ENCODE measurements around the gene PLSCR1.

The PLSCR1 gene

GRCh38 chr3:146550070-146550615 lies 5.7 kb upstream of the PLSCR1 start:
- Histone ChIP-seq H2AFZ (ENCODE audit: low read length) (no peak overlapping the region), H3K27ac (ENCODE audit: low read depth, low read length, poor library complexity, severe bottlenecking) (no peak overlapping the region), H3K79me2 (ENCODE audit: insufficient read depth, low read length) (no peaks in the 10 kb centered on the region), H3K4me1 (ENCODE audit: insufficient read depth, low read length, severe bottlenecking) (no peaks in the 10 kb centered on the region), H3K9ac (ENCODE audit: low read length) (no peak overlapping the region), H3K36me3 (ENCODE audit: insufficient read depth, low read length) (no peaks in the 10 kb centered on the region), H3K4me2 (ENCODE audit: low read length) (no peak overlapping the region), H3K9me3 (ENCODE audit: low read length) (no peaks in the 10 kb centered on the region), H3K9me2 (ENCODE audit: low read depth, low read length) (no peaks in the 10 kb centered on the region), H3F3A (ENCODE audit: insufficient read depth, low read length) (no peaks in the 10 kb centered on the region), H3K4me3 (ENCODE audit: low read depth, low read length, poor library complexity, severe bottlenecking) (no peak overlapping the region), H4K20me1 (ENCODE audit: insufficient read depth, low read length) (no peaks in the 10 kb centered on the region), H3K27me3 (ENCODE audit: insufficient read depth, low read length) (no peaks in the 10 kb centered on the region)
- TF ChIP-seq, protein P1, sequence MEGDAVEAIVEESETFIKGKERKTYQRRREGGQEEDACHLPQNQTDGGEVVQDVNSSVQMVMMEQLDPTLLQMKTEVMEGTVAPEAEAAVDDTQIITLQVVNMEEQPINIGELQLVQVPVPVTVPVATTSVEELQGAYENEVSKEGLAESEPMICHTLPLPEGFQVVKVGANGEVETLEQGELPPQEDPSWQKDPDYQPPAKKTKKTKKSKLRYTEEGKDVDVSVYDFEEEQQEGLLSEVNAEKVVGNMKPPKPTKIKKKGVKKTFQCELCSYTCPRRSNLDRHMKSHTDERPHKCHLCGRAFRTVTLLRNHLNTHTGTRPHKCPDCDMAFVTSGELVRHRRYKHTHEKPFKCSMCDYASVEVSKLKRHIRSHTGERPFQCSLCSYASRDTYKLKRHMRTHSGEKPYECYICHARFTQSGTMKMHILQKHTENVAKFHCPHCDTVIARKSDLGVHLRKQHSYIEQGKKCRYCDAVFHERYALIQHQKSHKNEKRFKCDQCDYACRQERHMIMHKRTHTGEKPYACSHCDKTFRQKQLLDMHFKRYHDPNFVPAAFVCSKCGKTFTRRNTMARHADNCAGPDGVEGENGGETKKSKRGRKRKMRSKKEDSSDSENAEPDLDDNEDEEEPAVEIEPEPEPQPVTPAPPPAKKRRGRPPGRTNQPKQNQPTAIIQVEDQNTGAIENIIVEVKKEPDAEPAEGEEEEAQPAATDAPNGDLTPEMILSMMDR (IDR thresholded peaks at IDR 0.05; ENCODE audit: low read length): no peak
- no peak for TF ChIP-seq EZH2 (IDR thresholded peaks at IDR 0.05; ENCODE audit: borderline replicate concordance, low read length)

GRCh38 chr3:146547235-146547835 lies 2.9 kb upstream of the PLSCR1 start:
- Histone ChIP-seq H3K27ac (ENCODE audit: low read depth, low read length, poor library complexity, severe bottlenecking) (no peak overlapping the region), H2AFZ (ENCODE audit: low read length) (no peak overlapping the region), H3K4me2 (ENCODE audit: low read length) (no peak overlapping the region), H3K9me3 (ENCODE audit: low read length) (no peaks in the 10 kb centered on the region), H3K4me1 (ENCODE audit: insufficient read depth, low read length, severe bottlenecking) (peaks cover 11% of the 10 kb centered on the region), H3F3A (ENCODE audit: insufficient read depth, low read length) (no peaks in the 10 kb centered on the region), H3K36me3 (ENCODE audit: insufficient read depth, low read length) (no peaks in the 10 kb centered on the region), H3K27me3 (ENCODE audit: insufficient read depth, low read length) (no peaks in the 10 kb centered on the region), H3K9me2 (ENCODE audit: low read depth, low read length) (no peaks in the 10 kb centered on the region), H4K20me1 (ENCODE audit: insufficient read depth, low read length) (no peaks in the 10 kb centered on the region), H3K9ac (ENCODE audit: low read length) (no peak overlapping the region), H3K79me2 (ENCODE audit: insufficient read depth, low read length) (no peaks in the 10 kb centered on the region), H3K4me3 (ENCODE audit: low read depth, low read length, poor library complexity, severe bottlenecking) (no peak overlapping the region)
- TF ChIP-seq, protein P1 (IDR thresholded peaks at IDR 0.05; ENCODE audit: low read length): no peak
- no peak for TF ChIP-seq EZH2 (IDR thresholded peaks at IDR 0.05; ENCODE audit: borderline replicate concordance, low read length)

- no peak for TF ChIP-seq EZH2 (IDR thresholded peaks at IDR 0.05; ENCODE audit: borderline replicate concordance, low read length)
- H3K9me3 ChIP-seq (ENCODE audit: low read length): no peaks in the 10 kb centered on the region
- no peaks in the 10 kb centered on the region for H3K36me3 ChIP-seq (ENCODE audit: insufficient read depth, low read length)
- H3K9ac ChIP-seq (ENCODE audit: low read length): no peak overlapping the region
- H4K20me1 ChIP-seq (ENCODE audit: insufficient read depth, low read length): no peaks in the 10 kb centered on the region
- H3K9me2 ChIP-seq (ENCODE audit: low read depth, low read length): no peaks in the 10 kb centered on the region
- H3K4me3 ChIP-seq (ENCODE audit: low read depth, low read length, poor library complexity, severe bottlenecking): no peak overlapping the region
- no peak overlapping the region for H2AFZ ChIP-seq (ENCODE audit: low read length)
- H3K27me3 ChIP-seq (ENCODE audit: insufficient read depth, low read length): no peaks in the 10 kb centered on the region
- H3K79me2 ChIP-seq (ENCODE audit: insufficient read depth, low read length): no peaks in the 10 kb centered on the region
- peaks cover 20% of the 10 kb centered on the region for H3K4me1 ChIP-seq (ENCODE audit: insufficient read depth, low read length, severe bottlenecking)
- H3K4me2 ChIP-seq (ENCODE audit: low read length): no peak overlapping the region
- H3F3A ChIP-seq (ENCODE audit: insufficient read depth, low read length): no peaks in the 10 kb centered on the region
- H3K27ac ChIP-seq (ENCODE audit: low read depth, low read length, poor library complexity, severe bottlenecking): no peak overlapping the region
Measured at GRCh38 chr3:146546366-146546965, 2.1 kb upstream of the PLSCR1 start.
